Uterus (tissue), 4 donors: ENCODE results near the gene AEN. TPM values are rescaled to one million over a fixed set of nuclear protein-coding genes. Genes with fewer than 3 reads are reported as not detected.

ENCODE experiments used
- DNase-seq, 2 donors: peaks; one replicate each; pipeline ENCODE4 v3.0.0-alpha.2; 2019 to 2020
- H3K27ac ChIP-seq, 2 donors: fragments of 200-600 bp; sonication (generic); 1 replicate in 1 of 2; 2 replicates in 1 of 2; pipeline ENCODE4 v1.5.1; 2016 to 2018
- H3K27me3 ChIP-seq, 2 donors: fragments of 200-600 bp; sonication (generic); one replicate each; pipeline ENCODE4 v1.5.1; 2018 to 2019; ENCODE audit warnings: control low read depth in 1 of 2
- H3K36me3 ChIP-seq, 2 donors: fragments of 200-600 bp; sonication (generic); one replicate each; pipeline ENCODE4 v1.5.1; 2019; ENCODE audit warnings: control low read depth in 1 of 2
- H3K4me1 ChIP-seq, 2 donors: fragments of 200-600 bp; sonication (generic); one replicate each; pipeline ENCODE4 v1.5.1; 2018 to 2019; ENCODE audit warnings: control low read depth in 1 of 2
- H3K4me3 ChIP-seq, 2 donors: fragments of 200-600 bp; sonication (generic); 1 replicate in 1 of 2; 2 replicates in 1 of 2; pipeline ENCODE4 v1.5.1; 2018 to 2019; ENCODE audit warnings: mild to moderate bottlenecking in 1 of 2
- H3K9me3 ChIP-seq, 2 donors: fragments of 200-600 bp; sonication (generic); one replicate each; pipeline ENCODE4 v1.5.1; 2019; ENCODE audit warnings: control low read depth in 1 of 2
- POLR2A ChIP-seq, 2 donors: fragments of 450-650 bp; IDR thresholded peaks; one replicate each; pipeline ENCODE4 v1.6.1; 2016; ENCODE audit warnings: antibody characterized with exemption in 2 of 2, mild to moderate bottlenecking in 1 of 2, moderate library complexity in 1 of 2
- intact Hi-C: fragments of 100-400 bp; cut with DNase I; formaldehyde crosslinking; loops from one replicate; pipeline ENCODE4 v1.15.1; 2023; ENCODE audit warnings: low total_unique reads
- total RNA-seq, 4 donors: library from RNA; depleted of rRNA in 3 of 4; stranded (reverse); fragments of >200 nt in 3 of 4; gene quantifications; one replicate each; pipeline versions ENCODE4 v1.1.0 to v1.2.4, GENCODE V29; 2014 to 2023
- TF ChIP-seq, protein P1 (sequence below), 4 experiments: fragments of 200-600 bp in 2 of 4; fragments of 450-650 bp in 2 of 4; sonication (generic) in 2 of 4; IDR thresholded peaks; one replicate each; pipeline ENCODE4 v1.5.1; 2016 to 2019; ENCODE audit warnings: antibody characterized with exemption in 4 of 4, mild to moderate bottlenecking in 2 of 4, moderate library complexity in 1 of 4
- donor health status: DM: yes; HTN: yes; CAD: no.

The AEN gene
- total RNA-seq, 4 donors from 2014 or later, result 1.0 to 20.2 (median 6.0) TPM

DNA sequence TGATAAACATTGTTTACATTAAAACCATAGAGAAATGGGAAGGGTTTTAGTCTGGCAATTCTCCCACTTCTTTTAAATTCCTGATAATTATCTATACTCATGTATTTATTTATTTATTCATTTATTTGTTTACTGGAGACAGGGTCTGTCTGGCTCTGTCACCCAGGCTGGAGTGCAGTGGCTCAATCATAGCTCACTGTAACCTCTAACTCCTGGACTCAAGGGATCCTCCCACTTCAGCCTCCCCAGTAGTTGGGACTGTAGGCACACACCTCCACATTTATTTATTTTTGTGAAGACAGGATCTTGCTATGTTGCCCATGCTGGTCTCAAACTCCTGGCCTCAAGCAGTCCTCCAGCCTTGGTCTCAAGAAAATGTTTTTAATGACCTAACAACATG, 2.5 kb upstream of the AEN start:
- no peak overlapping the region for H3K4me3 ChIP-seq
- DNase-seq, result no peak
- H3K27me3 ChIP-seq, result no peaks in the 10 kb centered on the region
- no peaks in the 10 kb centered on the region for H3K9me3 ChIP-seq
- no peaks in the 10 kb centered on the region for H3K36me3 ChIP-seq
- peaks cover 0 to 4% of the 10 kb centered on the region in 2 donors for H3K4me1 ChIP-seq
- intact Hi-C loops, result no loop called here
- TF ChIP-seq, protein P1, sequence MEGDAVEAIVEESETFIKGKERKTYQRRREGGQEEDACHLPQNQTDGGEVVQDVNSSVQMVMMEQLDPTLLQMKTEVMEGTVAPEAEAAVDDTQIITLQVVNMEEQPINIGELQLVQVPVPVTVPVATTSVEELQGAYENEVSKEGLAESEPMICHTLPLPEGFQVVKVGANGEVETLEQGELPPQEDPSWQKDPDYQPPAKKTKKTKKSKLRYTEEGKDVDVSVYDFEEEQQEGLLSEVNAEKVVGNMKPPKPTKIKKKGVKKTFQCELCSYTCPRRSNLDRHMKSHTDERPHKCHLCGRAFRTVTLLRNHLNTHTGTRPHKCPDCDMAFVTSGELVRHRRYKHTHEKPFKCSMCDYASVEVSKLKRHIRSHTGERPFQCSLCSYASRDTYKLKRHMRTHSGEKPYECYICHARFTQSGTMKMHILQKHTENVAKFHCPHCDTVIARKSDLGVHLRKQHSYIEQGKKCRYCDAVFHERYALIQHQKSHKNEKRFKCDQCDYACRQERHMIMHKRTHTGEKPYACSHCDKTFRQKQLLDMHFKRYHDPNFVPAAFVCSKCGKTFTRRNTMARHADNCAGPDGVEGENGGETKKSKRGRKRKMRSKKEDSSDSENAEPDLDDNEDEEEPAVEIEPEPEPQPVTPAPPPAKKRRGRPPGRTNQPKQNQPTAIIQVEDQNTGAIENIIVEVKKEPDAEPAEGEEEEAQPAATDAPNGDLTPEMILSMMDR (IDR thresholded peaks at IDR 0.05), result no peak
- no peak for TF ChIP-seq POLR2A (IDR thresholded peaks at IDR 0.05)
- H3K27ac ChIP-seq, result no peak overlapping the region

DNA sequence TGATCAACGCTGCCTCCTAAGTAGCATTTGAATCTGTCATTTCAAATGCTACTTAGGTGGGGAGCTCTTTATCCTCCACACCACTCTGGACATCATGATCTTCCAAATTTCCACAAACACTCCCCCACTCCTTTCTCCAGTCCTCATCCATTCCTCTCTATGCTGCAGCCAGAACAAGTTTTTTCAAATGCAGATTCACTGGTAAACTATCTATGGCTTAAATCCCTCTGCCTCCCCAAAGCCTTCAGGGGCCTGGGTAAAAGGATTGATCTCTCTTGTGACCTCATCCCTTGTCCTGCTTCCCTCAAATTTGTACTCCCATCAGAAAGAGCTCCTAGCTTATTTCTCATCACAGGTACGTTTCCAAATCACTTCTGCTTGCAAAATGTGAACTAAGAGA, 1.3 kb upstream of the AEN start:
- H3K9me3 ChIP-seq, result no peaks in the 10 kb centered on the region
- no peaks in the 10 kb centered on the region for H3K36me3 ChIP-seq
- H3K27me3 ChIP-seq, result no peaks in the 10 kb centered on the region
- no peak overlapping the region for H3K4me3 ChIP-seq
- no peak for DNase-seq
- H3K4me1 ChIP-seq, result peaks cover 0 to 4% of the 10 kb centered on the region in 2 donors
- no peak for TF ChIP-seq POLR2A (IDR thresholded peaks at IDR 0.05)
- TF ChIP-seq, protein P1 (IDR thresholded peaks at IDR 0.05), result no peak
- intact Hi-C loops, result loop anchor here (10.0 kb wide), 1 partner anchor 285 kb away; no protein-coding TSS in a partner anchor
- no peak overlapping the region for H3K27ac ChIP-seq

DNA sequence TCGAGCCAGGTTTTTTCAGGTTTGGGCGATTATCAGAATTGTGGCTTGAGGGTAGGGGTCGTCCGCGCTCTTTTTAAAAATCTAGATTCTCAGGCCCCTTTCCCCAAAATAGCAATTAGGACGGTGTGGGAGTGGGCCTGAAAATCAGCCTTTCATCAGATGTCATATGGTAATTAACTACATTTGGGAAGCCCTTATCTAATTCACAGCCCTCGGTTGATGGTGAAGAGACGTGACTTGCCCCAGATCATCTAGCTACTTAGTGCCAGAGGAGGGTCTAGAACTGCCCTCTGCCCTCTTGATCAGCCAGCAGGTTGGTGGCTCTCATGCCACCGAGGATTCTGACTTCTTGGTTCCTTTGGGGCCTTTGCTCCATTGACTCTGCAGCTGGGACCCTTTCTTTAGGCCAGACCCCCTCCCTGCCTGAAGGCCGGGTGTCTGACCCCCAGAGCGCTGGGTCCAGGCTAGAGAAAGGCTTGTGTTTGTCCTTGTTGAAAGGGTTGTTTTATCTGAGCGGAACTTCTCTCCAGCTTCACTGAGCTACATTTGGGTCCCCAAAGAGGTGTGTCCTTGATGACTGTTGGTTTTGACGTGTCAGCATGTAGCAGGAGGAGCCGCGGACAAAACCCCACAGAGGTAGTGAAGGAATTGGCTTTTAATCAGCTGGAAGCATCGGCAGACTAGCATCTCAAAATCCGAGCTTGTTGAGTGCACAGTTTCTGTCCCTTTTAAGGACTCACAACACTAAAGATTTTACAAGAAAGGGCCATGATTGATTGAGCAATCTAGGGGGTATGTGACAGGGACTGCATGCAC, 857 bp downstream of the AEN start:
- H3K4me3 ChIP-seq, result peak overlapping the region; percentile 64 to 92
- peak overlapping the region; percentile 86 to 93 for H3K27ac ChIP-seq
- TF ChIP-seq, protein P1 (IDR thresholded peaks at IDR 0.05), result no peak
- TF ChIP-seq POLR2A (IDR thresholded peaks at IDR 0.05), result no peak
- H3K4me1 ChIP-seq, result peaks cover 0 to 4% of the 10 kb centered on the region in 2 donors
- H3K36me3 ChIP-seq, result no peaks in the 10 kb centered on the region
- no peaks in the 10 kb centered on the region for H3K27me3 ChIP-seq
- intact Hi-C loops, result loop anchor here (10.0 kb wide), 1 partner anchor 283 kb away; no protein-coding TSS in a partner anchor
- DNase-seq, result no peak
- H3K9me3 ChIP-seq, result no peaks in the 10 kb centered on the region

DNA sequence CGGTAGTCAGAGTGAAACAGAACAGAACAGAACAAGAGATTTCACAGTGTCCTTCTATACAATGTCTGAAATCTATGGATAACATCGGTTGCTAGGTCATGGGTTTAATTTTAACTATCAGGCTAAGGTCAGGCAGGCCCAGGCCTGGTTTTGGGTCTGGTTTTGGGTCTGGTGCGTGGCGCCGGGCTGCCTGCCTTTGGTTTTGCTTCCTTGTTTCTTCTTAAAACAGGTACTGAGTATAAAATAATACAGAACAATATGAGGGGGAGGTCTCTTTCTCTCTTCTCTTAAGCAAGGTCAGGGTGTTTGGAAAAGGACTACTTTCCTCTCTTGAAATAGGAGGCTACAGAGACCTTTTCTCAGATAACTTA, 1.4 kb downstream of the AEN start:
- Histone ChIP-seq H3K27me3 (no peaks in the 10 kb centered on the region), H3K9me3 (no peaks in the 10 kb centered on the region), H3K36me3 (no peaks in the 10 kb centered on the region), H3K27ac (peak overlapping the region; percentile 86 to 93), H3K4me3 (peak overlapping the region in 1 of 2 donors; percentile 92), H3K4me1 (peaks cover 0 to 4% of the 10 kb centered on the region in 2 donors)
- TF ChIP-seq, protein P1 (IDR thresholded peaks at IDR 0.05), result no peak
- TF ChIP-seq POLR2A (IDR thresholded peaks at IDR 0.05), result no peak
- no peak for DNase-seq
- intact Hi-C loops, result loop anchor here (10.0 kb wide), 1 partner anchor 282 kb away; no protein-coding TSS in a partner anchor

DNA sequence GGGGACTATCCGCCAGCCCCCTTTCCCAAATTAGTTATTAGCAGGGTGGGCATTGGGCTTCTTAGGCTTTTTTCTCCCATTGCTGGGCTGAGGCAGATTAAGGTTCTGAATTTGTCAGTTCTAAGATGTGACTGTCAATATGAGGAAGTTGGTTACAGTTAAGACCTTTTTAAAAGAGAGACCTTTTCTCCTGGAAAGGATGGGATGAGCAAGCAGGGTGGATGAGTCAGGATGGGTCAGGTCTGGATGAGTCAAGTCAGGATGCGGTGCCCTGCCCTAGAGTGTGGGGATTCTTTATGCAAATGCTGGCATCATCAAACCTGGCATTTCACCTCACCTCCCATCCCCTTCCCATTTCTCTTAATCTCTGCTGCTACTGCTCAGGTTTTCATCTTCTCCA, 1.9 kb downstream of the AEN start:
- no peaks in the 10 kb centered on the region for H3K27me3 ChIP-seq
- DNase-seq, result no peak
- H3K36me3 ChIP-seq, result no peaks in the 10 kb centered on the region
- H3K9me3 ChIP-seq, result no peaks in the 10 kb centered on the region
- intact Hi-C loops, result loop anchor here (10.0 kb wide), 1 partner anchor 282 kb away; no protein-coding TSS in a partner anchor
- TF ChIP-seq, protein P1 (IDR thresholded peaks at IDR 0.05), result no peak
- TF ChIP-seq POLR2A (IDR thresholded peaks at IDR 0.05), result no peak
- H3K4me1 ChIP-seq, result peaks cover 0 to 4% of the 10 kb centered on the region in 2 donors
- H3K27ac ChIP-seq, result peak overlapping the region; percentile 86 to 93
- no peak overlapping the region for H3K4me3 ChIP-seq
